Endometrium (tissue), 2 donors: Measurements from ENCODE around the gene GBX2.

ENCODE experiments used
- FAIRE-seq: peaks from 2 replicates; lab custom pipeline; 2012; peaks lifted over from hg19 to GRCh38; lab: Jason Lieb, UNC
- donor health status: control.
- donor health status: control.

The GBX2 gene

GRCh38 chr2:236117861-236118269 is 50.3 kb downstream of the GBX2 start:
- no peak for FAIRE-seq

- FAIRE-seq: no peak
These were observed 50.8 kb downstream of the GBX2 start for GRCh38 chr2:236117401-236117800.
